ENCODE results near the gene SLC22A25.

Gene SLC22A25

GRCh38 chr11:63229815-63230214 lies 13.6 kb downstream of the SLC22A25 start:
- FAIRE-seq: no peak

DNA sequence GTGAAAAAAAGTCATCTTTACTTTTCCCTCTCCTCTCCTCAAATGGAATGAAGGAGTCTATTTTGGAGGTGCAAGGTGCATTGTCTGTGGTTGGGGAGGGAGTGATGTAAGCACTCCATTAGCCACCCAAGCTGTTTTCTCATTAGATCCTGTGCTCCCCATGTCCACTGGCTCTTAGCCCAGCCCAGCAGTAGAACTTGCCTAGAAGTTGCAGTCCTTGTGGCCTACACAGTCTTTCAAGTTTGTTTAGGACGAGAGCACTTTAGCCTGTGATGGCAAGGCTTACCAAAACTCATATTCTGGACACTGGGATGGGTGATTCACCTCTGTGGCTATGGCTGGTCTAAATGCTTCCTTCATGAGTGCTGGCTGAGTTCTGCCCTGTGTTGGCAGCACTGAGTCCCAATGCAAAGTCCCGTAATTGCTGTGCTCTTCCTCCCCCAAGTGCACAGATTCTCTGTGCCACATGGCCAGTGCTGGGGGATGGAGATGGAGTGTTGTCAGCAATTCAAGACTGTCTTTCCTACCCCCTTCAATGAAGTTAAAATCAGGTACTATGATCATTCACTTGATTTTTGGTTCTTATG lies 15.8 kb downstream of the SLC22A25 start:
- FAIRE-seq: no peak

- FAIRE-seq: no peak
Measured at GRCh38 chr11:63226488-63227114, 16.8 kb downstream of the SLC22A25 start.

- no peak for FAIRE-seq
Measured at GRCh38 chr11:63214093-63214492, 29.3 kb downstream of the SLC22A25 start.

DNA sequence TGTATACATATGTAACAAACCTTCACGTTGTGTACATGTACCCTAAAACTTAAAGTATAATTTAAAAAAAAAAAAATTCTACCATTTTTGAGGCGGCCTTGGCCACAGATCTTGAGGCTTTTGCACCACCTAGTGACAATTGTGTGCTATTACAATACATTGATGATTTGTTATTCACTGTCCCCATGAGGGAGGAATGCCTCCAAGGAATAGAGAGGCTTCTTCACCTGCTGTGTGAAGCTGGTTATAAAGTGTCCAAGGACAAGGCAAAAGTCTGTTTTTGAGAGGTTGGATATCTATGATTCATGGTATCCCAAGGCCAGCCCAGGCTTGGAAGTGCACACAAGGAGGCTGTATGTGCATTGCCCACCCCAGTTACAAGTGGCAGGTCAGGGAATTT lies 30.7 kb downstream of the SLC22A25 start:
- FAIRE-seq: peak; percentile 35

DNA sequence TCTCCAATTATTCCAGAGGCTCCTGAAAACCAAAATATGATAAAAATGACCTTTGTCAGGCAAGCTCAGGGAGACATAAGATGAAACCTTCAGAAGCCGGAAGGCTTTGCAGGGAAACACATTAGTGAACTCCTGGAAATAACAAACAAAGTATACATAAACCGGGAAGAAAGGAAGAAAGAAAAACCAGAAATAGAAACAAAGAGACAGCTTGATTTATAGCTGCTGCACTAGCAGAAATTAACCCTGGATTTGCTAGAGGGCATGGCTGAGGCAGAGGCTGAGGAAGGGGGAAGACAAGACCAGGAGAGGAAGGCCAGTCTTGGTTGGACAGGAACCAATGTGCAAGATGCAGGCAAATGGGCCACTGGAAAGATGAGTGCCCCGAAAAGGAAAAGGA lies 33.3 kb downstream of the SLC22A25 start:
- no peak for FAIRE-seq
